Pancreas (tissue), 10 donors: ENCODE data around the gene ZNF496. TPM values are rescaled to one million over a fixed set of nuclear protein-coding genes. Genes with fewer than 3 reads are reported as not detected.

Experiments used
- ATAC-seq, 4 donors: fragments of 200-7000 bp; cut with Tn5 transposase; one replicate each; pipeline versions ENCODE4 v1.8.0 to v1.9.1; 2020; ENCODE audit warnings: mild to moderate bottlenecking in 4 of 4, moderate library complexity in 4 of 4
- DNase-seq, 6 donors: peaks; one replicate each; pipeline ENCODE4 v3.0.0-alpha.2; 2020
- FAIRE-seq: peaks from 2 replicates; lab custom pipeline; 2012; peaks lifted over from hg19 to GRCh38; lab: Jason Lieb, UNC
- H3K27ac ChIP-seq, 4 donors: fragments of 200-600 bp; sonication (generic); 1 replicate in 3 of 4; 2 replicates in 1 of 4; pipeline versions ENCODE4 v1.5.0 to v1.8.0; 2020
- H3K27me3 ChIP-seq, 4 donors: fragments of 200-600 bp; one replicate each; pipeline ENCODE4 v1.8.0; 2021
- H3K36me3 ChIP-seq, 3 donors: fragments of 200-600 bp; sonication (generic) in 1 of 3; one replicate each; pipeline versions ENCODE4 v1.5.0 to v1.8.0; 2020 to 2021
- H3K4me1 ChIP-seq, 3 donors: fragments of 200-600 bp; one replicate each; pipeline ENCODE4 v1.8.0; 2021
- H3K4me3 ChIP-seq, 4 donors: fragments of 200-600 bp; sonication (generic) in 2 of 4; one replicate each; pipeline versions ENCODE4 v1.5.0 to v1.8.0; 2020 to 2021
- H3K9me3 ChIP-seq, 4 donors: fragments of 200-600 bp; one replicate each; pipeline ENCODE4 v1.8.0; 2021
- WGBS, 2 donors: extraction: QIAGEN DNeasy Blood & Tissue Kit; methylation state at CpG; one replicate each; pipeline ENCODE4 v1.1.7; 2013; 5-methylcytosine and 5-hydroxymethylcytosine counted together
- intact Hi-C, 3 donors: fragments of 100-400 bp; cut with DNase I; formaldehyde crosslinking; loops; one replicate each; pipeline versions ENCODE4 v1.11.1 to v1.14.2; 2022
- polyA plus RNA-seq, 2 donors: library from polyadenylated mRNA; stranded (reverse); fragments of 200-250 nt; gene quantifications; one replicate each; pipeline ENCODE4 v1.2.3, GENCODE V29; 2013
- total RNA-seq, 6 donors: library from RNA; stranded (reverse); fragmentation: NEBNext Ultra II Directional in 4 of 6; extraction: Animal tissue kit (Norgen Biotek cat#: 25700) in 4 of 6; gene quantifications; one replicate each; pipeline versions ENCODE4 v1.2.1 to v1.2.4, GENCODE V29; 2021 to 2023
- TF ChIP-seq, protein P1 (sequence below), 4 donors: fragments of 200-600 bp; sonication (generic) in 3 of 4; IDR thresholded peaks; one replicate each; pipeline versions ENCODE4 v1.5.0 to v1.8.0; 2021; ENCODE audit warnings: antibody characterized with exemption in 4 of 4
- donor health status: healthy with polysubstance abuse.
- donor health status: DM: no; HTN: no; CAD: no; lungs with moderate emphysema.
- donor health status: DM: no; HTN: no; CAD: no.
- donor health status: control.
- donor health status: control.
- donor health status: Bipolar disorder and iron deficiency.
- donor health status: DM: yes; HTN: yes; CAD: no.
- donor health status: DM: no; HTN: no; CAD: no.
- donor health status: DM: no; HTN: no; CAD: no.
- donor health status: DM: yes; HTN: yes; CAD: no.

Gene ZNF496
- total and polyA plus RNA-seq, 8 donors: 11.4 to 24.4 (median 18.8) TPM

DNA sequence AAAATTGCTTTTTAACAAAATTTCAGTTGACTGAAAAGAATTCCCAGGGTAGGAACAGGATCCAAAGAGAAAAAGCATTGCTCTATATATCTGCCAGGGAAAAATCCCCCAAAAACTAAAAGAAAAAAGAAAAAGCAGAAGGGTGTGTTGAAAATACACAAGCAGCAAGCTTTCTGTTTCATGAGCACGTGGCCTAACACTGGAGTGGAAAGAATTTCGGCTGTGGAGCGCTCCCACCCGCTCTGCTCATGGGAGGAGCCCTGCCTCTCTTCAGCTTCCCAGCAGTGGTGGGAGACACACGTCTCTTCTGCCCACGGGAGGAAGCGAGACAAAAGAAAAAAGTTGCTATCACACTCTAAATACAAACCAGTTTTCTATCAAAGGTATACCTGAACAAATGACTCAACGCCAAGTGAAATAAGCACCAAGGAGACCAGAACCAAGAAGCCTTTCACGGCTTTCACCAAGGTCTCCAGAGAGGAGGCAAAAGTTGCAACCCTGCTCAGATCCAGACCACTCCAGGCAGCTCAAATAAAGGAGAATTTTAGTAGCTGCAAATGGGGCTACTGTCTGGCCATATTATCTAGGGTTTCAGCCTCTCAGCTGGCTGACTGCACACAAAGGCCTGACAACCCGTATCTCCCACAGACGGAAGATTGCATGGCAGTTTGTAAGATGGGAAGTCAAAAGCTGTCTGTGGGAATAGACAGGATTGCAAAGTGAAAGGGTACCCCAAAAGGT lies 29.5 kb upstream of the ZNF496 start:
- intact Hi-C loops: no loop called here
- H3K9me3 ChIP-seq: no peaks in the 10 kb centered on the region
- ATAC-seq: peak in 2 of 4 donors; percentile 64 to 81
- H3K27ac ChIP-seq: peak overlapping the region in 2 of 4 donors; percentile 31 to 37
- TF ChIP-seq, protein P1, sequence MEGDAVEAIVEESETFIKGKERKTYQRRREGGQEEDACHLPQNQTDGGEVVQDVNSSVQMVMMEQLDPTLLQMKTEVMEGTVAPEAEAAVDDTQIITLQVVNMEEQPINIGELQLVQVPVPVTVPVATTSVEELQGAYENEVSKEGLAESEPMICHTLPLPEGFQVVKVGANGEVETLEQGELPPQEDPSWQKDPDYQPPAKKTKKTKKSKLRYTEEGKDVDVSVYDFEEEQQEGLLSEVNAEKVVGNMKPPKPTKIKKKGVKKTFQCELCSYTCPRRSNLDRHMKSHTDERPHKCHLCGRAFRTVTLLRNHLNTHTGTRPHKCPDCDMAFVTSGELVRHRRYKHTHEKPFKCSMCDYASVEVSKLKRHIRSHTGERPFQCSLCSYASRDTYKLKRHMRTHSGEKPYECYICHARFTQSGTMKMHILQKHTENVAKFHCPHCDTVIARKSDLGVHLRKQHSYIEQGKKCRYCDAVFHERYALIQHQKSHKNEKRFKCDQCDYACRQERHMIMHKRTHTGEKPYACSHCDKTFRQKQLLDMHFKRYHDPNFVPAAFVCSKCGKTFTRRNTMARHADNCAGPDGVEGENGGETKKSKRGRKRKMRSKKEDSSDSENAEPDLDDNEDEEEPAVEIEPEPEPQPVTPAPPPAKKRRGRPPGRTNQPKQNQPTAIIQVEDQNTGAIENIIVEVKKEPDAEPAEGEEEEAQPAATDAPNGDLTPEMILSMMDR (IDR thresholded peaks at IDR 0.05): no peak
- no peak for FAIRE-seq
- H3K27me3 ChIP-seq: peaks cover 0 to 5% (median 0%) of the 10 kb centered on the region in 4 donors
- DNase-seq: peak in 1 of 6 donors; percentile 33
- H3K4me3 ChIP-seq: no peak overlapping the region
- 43 to 44% methylated on average over 11 of the region's 11 CpGs for WGBS, 2 donors
- H3K36me3 ChIP-seq: no peaks in the 10 kb centered on the region
- H3K4me1 ChIP-seq: no peaks in the 10 kb centered on the region

DNA sequence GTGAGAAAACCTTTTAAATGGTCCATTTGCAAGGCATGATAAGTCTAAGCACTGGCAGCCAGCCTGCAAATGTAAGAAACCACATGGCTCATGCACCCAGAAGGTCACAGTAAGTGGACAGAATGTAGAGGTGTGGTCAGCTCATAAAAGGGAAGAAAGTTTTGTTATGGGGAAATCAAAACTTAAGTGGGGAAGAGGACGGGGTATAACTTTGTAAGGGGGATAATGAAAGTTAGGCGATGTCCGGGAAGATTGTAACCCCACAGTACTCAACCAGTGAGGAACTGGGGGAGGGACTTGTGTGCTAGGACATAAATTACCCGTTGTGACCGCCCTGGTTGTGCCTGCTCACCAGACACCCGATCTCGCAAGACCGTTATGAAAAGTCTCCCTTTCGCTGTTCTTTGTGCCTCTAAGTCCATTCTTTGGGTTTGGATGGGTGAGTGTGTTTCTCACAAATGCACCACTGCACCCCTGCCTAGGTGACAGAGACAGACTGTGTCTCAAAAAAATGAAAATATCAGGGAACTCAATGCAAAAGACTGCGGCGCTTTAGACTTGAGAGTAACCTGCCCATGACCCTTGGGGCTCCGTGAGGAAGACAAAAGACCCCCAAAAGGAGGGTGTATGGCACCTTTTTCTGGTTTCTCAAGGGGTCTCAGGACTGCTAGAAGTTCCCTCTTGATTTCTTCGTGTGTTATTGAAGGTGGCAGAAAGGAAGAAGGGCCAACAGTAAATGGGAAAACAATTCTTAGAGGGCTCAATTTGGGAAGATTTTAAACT lies 28.6 kb upstream of the ZNF496 start:
- no peak overlapping the region for H3K4me3 ChIP-seq
- TF ChIP-seq, protein P1 (IDR thresholded peaks at IDR 0.05): no peak
- no peaks in the 10 kb centered on the region for H3K36me3 ChIP-seq
- intact Hi-C loops: no loop called here
- peaks cover 0 to 5% (median 0%) of the 10 kb centered on the region in 4 donors for H3K27me3 ChIP-seq
- FAIRE-seq: no peak
- peak in 2 of 4 donors; percentile 56 to 58 for ATAC-seq
- DNase-seq: no peak
- no peaks in the 10 kb centered on the region for H3K9me3 ChIP-seq
- 63 to 64% methylated on average over 13 of the region's 13 CpGs for WGBS, 2 donors
- H3K4me1 ChIP-seq: no peaks in the 10 kb centered on the region
- H3K27ac ChIP-seq: peak overlapping the region in 2 of 4 donors; percentile 18 to 37

DNA sequence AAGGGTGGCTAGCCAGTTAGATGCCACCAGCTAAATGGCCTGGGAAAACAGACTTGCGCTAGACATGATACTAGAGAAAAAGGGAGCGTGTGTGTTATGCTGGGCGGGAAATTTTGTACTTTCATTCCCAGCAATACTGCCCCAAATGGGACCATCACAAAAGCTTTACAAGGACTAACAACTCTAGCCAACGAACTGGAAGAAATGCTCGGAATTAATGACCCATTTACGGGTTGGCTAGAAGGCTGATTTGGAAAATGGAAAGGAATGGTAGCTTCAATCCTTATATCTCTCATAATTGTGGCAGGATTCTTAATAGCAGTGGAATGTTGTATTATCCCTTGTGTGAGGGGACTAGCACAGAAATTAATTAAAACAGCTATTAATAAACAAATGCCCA lies 27.9 kb upstream of the ZNF496 start:
- intact Hi-C loops: no loop called here

DNA sequence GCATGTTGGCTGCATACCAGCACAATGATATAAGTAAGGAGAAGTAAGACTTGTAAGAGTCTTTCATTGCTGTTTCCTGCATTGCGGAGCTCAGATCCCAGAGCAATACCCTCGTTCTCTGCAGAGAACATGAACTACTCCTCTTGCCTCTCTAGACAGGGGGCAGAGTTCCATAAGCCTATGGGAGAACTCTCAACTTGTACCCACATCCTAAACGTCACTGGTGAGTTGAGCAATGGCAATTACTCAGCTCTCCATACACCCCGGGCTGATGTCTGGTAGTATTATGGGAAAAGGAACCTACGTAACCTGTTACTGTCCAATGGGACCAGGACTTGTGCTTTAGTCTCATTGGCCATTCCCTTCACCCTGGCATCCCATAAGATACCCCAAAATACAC lies 27.3 kb upstream of the ZNF496 start:
- Histone ChIP-seq H3K4me3 (no peak overlapping the region), H3K36me3 (no peaks in the 10 kb centered on the region), H3K4me1 (no peaks in the 10 kb centered on the region), H3K27ac (no peak overlapping the region), H3K9me3 (no peaks in the 10 kb centered on the region), H3K27me3 (no peaks in the 10 kb centered on the region)
- WGBS, 2 donors: 70 to 78% methylated on average over 5 of the region's 5 CpGs
- FAIRE-seq: no peak
- TF ChIP-seq, protein P1 (IDR thresholded peaks at IDR 0.05): no peak
- peak in 2 of 4 donors; percentile 54 to 65 for ATAC-seq
- peak in 1 of 6 donors; percentile 23 for DNase-seq
- intact Hi-C loops: no loop called here

More for the DNA sequence above, 27.9 kb upstream of the ZNF496 start:
- H3K36me3 ChIP-seq: no peaks in the 10 kb centered on the region
- no peak for DNase-seq
- H3K4me1 ChIP-seq: no peaks in the 10 kb centered on the region
- TF ChIP-seq, protein P1 (IDR thresholded peaks at IDR 0.05): no peak
- no peak overlapping the region for H3K27ac ChIP-seq
- H3K27me3 ChIP-seq: peaks cover 0 to 2% (median 0%) of the 10 kb centered on the region in 4 donors
- no peaks in the 10 kb centered on the region for H3K9me3 ChIP-seq
- no peak for ATAC-seq
- FAIRE-seq: no peak
- no peak overlapping the region for H3K4me3 ChIP-seq
- 85 to 90% methylated on average over 6 of the region's 6 CpGs for WGBS, 2 donors
